Kidney epithelial cell (primary cell): ENCODE data around the gene TAS2R42. TPM values are rescaled to one million over a fixed set of nuclear protein-coding genes. Genes with fewer than 3 reads are reported as not detected.

ENCODE experiments used
- DNase-seq: peaks from one replicate; pipeline ENCODE4 v3.0.0-alpha.2; 2010; ENCODE audit warnings: low read depth
- H3K27me3 ChIP-seq: 2 replicates; pipeline ENCODE4 v1.6.0; 2011; ENCODE audit warnings: low read length; ENCODE audit not compliant: control insufficient read depth, insufficient read depth
- H3K36me3 ChIP-seq: 2 replicates; pipeline ENCODE4 v1.5.1; 2011; ENCODE audit warnings: low read length; ENCODE audit not compliant: control insufficient read depth, insufficient read depth
- H3K4me3 ChIP-seq: 2 replicates; pipeline ENCODE4 v1.5.1; 2011; ENCODE audit warnings: low read depth, mild to moderate bottlenecking, control low read depth, low read length
- CTCF ChIP-seq: IDR thresholded peaks from 2 replicates; pipeline ENCODE4 v1.5.1; 2011; ENCODE audit warnings: mild to moderate bottlenecking, moderate library complexity, low read length, control low read depth, inconsistent platforms; ENCODE audit not compliant: insufficient read depth, poor library complexity, severe bottlenecking
- total RNA-seq: library from RNA; depleted of rRNA; stranded (reverse); fragments of >200 nt; gene quantifications from 2 replicates; pipeline ENCODE4 v1.2.3, GENCODE V29; 2015

TAS2R42 gene
- total RNA-seq, 1 donor from 2014 or later = not detected

GRCh38 chr12:11144297-11144696 is 42.4 kb downstream of the TAS2R42 start:
- H3K36me3 ChIP-seq = no peaks in the 10 kb centered on the region
- TF ChIP-seq CTCF = no peak
- no peak overlapping the region for H3K4me3 ChIP-seq
- no peak for DNase-seq
- H3K27me3 ChIP-seq = no peaks in the 10 kb centered on the region

GRCh38 chr12:11143352-11143751 is 43.4 kb downstream of the TAS2R42 start:
- Histone ChIP-seq H3K4me3 (no peak overlapping the region), H3K36me3 (no peaks in the 10 kb centered on the region), H3K27me3 (no peaks in the 10 kb centered on the region)
- DNase-seq = no peak
- TF ChIP-seq CTCF = no peak

GRCh38 chr12:11136075-11136474 is 50.7 kb downstream of the TAS2R42 start:
- Histone ChIP-seq H3K4me3 (no peak overlapping the region), H3K27me3 (no peaks in the 10 kb centered on the region), H3K36me3 (no peaks in the 10 kb centered on the region)
- no peak for DNase-seq
- TF ChIP-seq CTCF = no peak

Other genes starting within 250 kb of the TAS2R42 start
- 2.5 and 3.1 TPM in 2 replicates for gene TAS2R14, start 247.7 kb downstream of the TAS2R42 start, total RNA-seq
- 0.41 and 0.96 TPM in 2 replicates for gene TAS2R50, start 200.0 kb downstream of the TAS2R42 start, total RNA-seq
- gene TAS2R20, start 188.6 kb downstream of the TAS2R42 start, total RNA-seq = 0.41 and 1.0 TPM in 2 replicates
- gene TAS2R19, start 164.3 kb downstream of the TAS2R42 start, total RNA-seq = 1.6 TPM in 1 of 2 replicates, not detected in the other
- gene TAS2R31, start 155.5 kb downstream of the TAS2R42 start, total RNA-seq = 0.84 and 2.6 TPM in 2 replicates
- 0.33 and 0.41 TPM in 2 replicates for gene TAS2R46, start 124.6 kb downstream of the TAS2R42 start, total RNA-seq
- not detected in 2 replicates for gene TAS2R43, start 94.6 kb downstream of the TAS2R42 start, total RNA-seq
- 0.48 and 0.84 TPM in 2 replicates for gene TAS2R30, start 52.3 kb downstream of the TAS2R42 start, total RNA-seq
- 12.1 and 13.2 TPM in 2 replicates for gene SMIM10L1, start 15.7 kb downstream of the TAS2R42 start, total RNA-seq
- gene PRB3, start 82.8 kb upstream of the TAS2R42 start, total RNA-seq = not detected in 2 replicates
- not detected in 2 replicates for gene PRB4, start 123.5 kb upstream of the TAS2R42 start, total RNA-seq
- gene PRB2, start 208.6 kb upstream of the TAS2R42 start, total RNA-seq = not detected in 2 replicates